GM12878 (cell line): ENCODE results near the gene NCR2. TPM values are rescaled to one million over a fixed set of nuclear protein-coding genes. Genes with fewer than 3 reads are reported as not detected.

Source experiments
- ATAC-seq: fragments of 200-7000 bp; cut with Tn5 transposase; 3 replicates; pipeline ENCODE4 v1.9.1; 2020; ENCODE audit warnings: mild to moderate bottlenecking, moderate library complexity
- BruUV-seq: library from RNA; stranded (reverse); fragments of 400-500 nt; replicated peaks from 2 replicates; lab custom pipeline; 2021; lab: Mats Ljungman, UMichigan
- CTCF ChIA-PET: fragments of 300-600 bp; sonication (Branson Sonifier 250); formaldehyde crosslinking; extraction: SDS; loops from one replicate; lab custom pipeline; 2021; ENCODE audit warnings: inconsistent platforms; lab: Yijun Ruan, JAX
- POLR2A ChIA-PET: fragments of 350-600 bp; formaldehyde crosslinking; extraction: SDS; loops from one replicate; lab custom pipeline; 2021; ENCODE audit warnings: inconsistent platforms; lab: Charles Lee
- RAD21 ChIA-PET: fragments of 300-600 bp; sonication (Branson Sonifier 250); formaldehyde crosslinking; loops from one replicate; lab custom pipeline; 2023; ENCODE audit warnings: antibody characterized with exemption; ENCODE audit not compliant: unreplicated experiment; lab: Charles Lee
- SMC1A ChIA-PET: fragments of 300-600 bp; sonication (Branson Sonifier 250); formaldehyde crosslinking; loops from one replicate; lab custom pipeline; 2023; ENCODE audit not compliant: unreplicated experiment, uncharacterized antibody; lab: Charles Lee
- DNase-seq: peaks from one replicate; pipeline ENCODE4 v3.0.0-alpha.2; 2011; ENCODE audit warnings: low read depth, low spot score
- FAIRE-seq: peaks from 3 replicates; lab custom pipeline; 2011; peaks lifted over from hg19 to GRCh38; lab: Jason Lieb, UNC
- H2AFZ ChIP-seq: 2 replicates; pipeline ENCODE4 v1.6.0; 2011; ENCODE audit warnings: low read depth, low read length, control low read depth; ENCODE audit not compliant: control insufficient read depth
- H3K27ac ChIP-seq: 2 replicates; pipeline ENCODE4 v1.5.1; 2011; ENCODE audit warnings: control low read depth; ENCODE audit not compliant: control insufficient read depth, insufficient read depth
- H3K27me3 ChIP-seq, 2 experiments: replicated peaks in 1 of 2; 2 replicates each; pipeline versions ENCODE4 v1.6.0 to v1.6.1; 2011; ENCODE audit warnings: low read length in 1 of 2; ENCODE audit not compliant: control insufficient read depth in 2 of 2, insufficient read depth in 2 of 2
- H3K36me3 ChIP-seq, 2 experiments: 2 replicates each; pipeline ENCODE4 v1.5.1; 2011; ENCODE audit warnings: low read length in 1 of 2; ENCODE audit not compliant: control insufficient read depth in 2 of 2, insufficient read depth in 2 of 2
- H3K4me1 ChIP-seq: 2 replicates; pipeline ENCODE4 v1.6.1; 2011; ENCODE audit warnings: mild to moderate bottlenecking, low read length, moderate library complexity, mixed read lengths; ENCODE audit not compliant: control insufficient read depth, insufficient read depth
- H3K4me2 ChIP-seq: 2 replicates; pipeline ENCODE4 v1.6.0; 2011; ENCODE audit warnings: control low read depth; ENCODE audit not compliant: control insufficient read depth, insufficient read depth
- H3K4me3 ChIP-seq: fragments of 200-600 bp; sonication (generic); 2 replicates; pipeline ENCODE4 v1.5.1; 2016
- H3K79me2 ChIP-seq: 2 replicates; pipeline ENCODE4 v1.6.0; 2011; ENCODE audit warnings: low read length; ENCODE audit not compliant: control insufficient read depth, insufficient read depth
- H3K9ac ChIP-seq: 2 replicates; pipeline ENCODE4 v1.8.0; 2011; ENCODE audit warnings: low read length, control low read depth, mixed read lengths; ENCODE audit not compliant: control insufficient read depth, insufficient read depth
- H3K9me3 ChIP-seq: replicated peaks from 3 replicates; pipeline ENCODE4 v1.5.1; 2011; ENCODE audit warnings: mild to moderate bottlenecking, low read length; ENCODE audit not compliant: control insufficient read depth, insufficient read depth
- H4K20me1 ChIP-seq: 2 replicates; pipeline ENCODE4 v1.6.0; 2011; ENCODE audit not compliant: control insufficient read depth, insufficient read depth
- CHD4 ChIP-seq: fragments of 200-600 bp; sonication (generic); IDR thresholded peaks from 2 replicates; pipeline ENCODE4 v1.6.1; 2016; ENCODE audit warnings: mild to moderate bottlenecking
- IKZF2 ChIP-seq, 2 experiments: fragments of 450-650 bp; IDR thresholded peaks; 2 replicates each; pipeline ENCODE4 v1.6.1; 2017; ENCODE audit warnings: mild to moderate bottlenecking in 2 of 2, moderate library complexity in 2 of 2
- MTA2 ChIP-seq: fragments of 450-650 bp; IDR thresholded peaks from 2 replicates; pipeline ENCODE4 v1.6.1; 2016; ENCODE audit warnings: low read depth, mild to moderate bottlenecking, moderate library complexity
- PKNOX1 ChIP-seq: fragments of 450-650 bp; IDR thresholded peaks from 2 replicates; pipeline ENCODE4 v1.6.1; 2016; ENCODE audit warnings: mild to moderate bottlenecking
- PML ChIP-seq: IDR thresholded peaks from 2 replicates; pipeline ENCODE4 v1.6.1; 2012; ENCODE audit warnings: low read length, inconsistent platforms
- RB1 ChIP-seq: fragments of 450-650 bp; formaldehyde crosslinking; IDR thresholded peaks from 2 replicates; pipeline ENCODE4 v1.6.1; 2017; ENCODE audit warnings: mild to moderate bottlenecking, borderline replicate concordance
- SPI1 ChIP-seq: IDR thresholded peaks from 2 replicates; pipeline ENCODE4 v1.6.1; 2011; ENCODE audit warnings: low read depth, mild to moderate bottlenecking, low read length, moderate library complexity, borderline replicate concordance; ENCODE audit not compliant: insufficient read depth
- SUPT20H ChIP-seq: IDR thresholded peaks from 2 replicates; pipeline ENCODE4 v1.6.1; 2011; ENCODE audit warnings: low read depth, mild to moderate bottlenecking, low read length, moderate library complexity, borderline replicate concordance; ENCODE audit not compliant: control insufficient read depth
- ZBTB4 ChIP-seq: fragments of 450-650 bp; formaldehyde crosslinking; IDR thresholded peaks from 2 replicates; pipeline ENCODE4 v1.4.0; 2022; ENCODE audit warnings: mild to moderate bottlenecking, moderate library complexity
- WGBS: methylation state at CpG from one replicate; pipeline ENCODE4 v1.1.6; 2016; ENCODE audit warnings: low lambda C conversion rate; ENCODE audit not compliant: insufficient replicate concordance, insufficient coverage; ENCODE audit errors: missing lambda C conversion rate; 5-methylcytosine and 5-hydroxymethylcytosine counted together
- in situ Hi-C: fragments of 300-500 bp; cut with MboI; formaldehyde crosslinking; loops from 9 replicates; pipeline ENCODE4 v1.14.3; 2018; ENCODE audit warnings: mixed read lengths
- intact Hi-C: fragments of 100-400 bp; cut with micrococcal nuclease; formaldehyde crosslinking; loops from one replicate; pipeline ENCODE4 v1.14.2; 2022; ENCODE audit not compliant: unreplicated experiment
- polyA plus RNA-seq, 11 experiments: library from polyadenylated mRNA; depleted of rRNA in 4 of 11; unstranded in 6 of 11; stranded (reverse) in 5 of 11; fragments of >200 nt; fragmentation: Nextera tagmentation in 4 of 11; fragmentation: Illumina TruSeq in 1 of 11; extraction: Ambion mirVana in 4 of 11; extraction: Trizol in 1 of 11; gene quantifications; 1 replicate in 1 of 11; 2 replicates in 10 of 11; pipeline versions ENCODE4 v1.2.1 to v1.2.3, GENCODE V29; 2011 to 2016; ENCODE audit warnings: inconsistent platforms in 2 of 11, missing spikeins in 2 of 11, low read depth in 1 of 11
- total RNA-seq, 4 experiments: library from RNA; depleted of rRNA in 3 of 4; stranded (reverse); fragments of >200 nt in 3 of 4; fragmentation: Illumina TruSeq in 1 of 4; extraction: Trizol in 1 of 4; gene quantifications; 2 replicates each; pipeline versions ENCODE4 v1.2.1 to v1.2.3, GENCODE V29; 2013 to 2021

Gene NCR2
- total and polyA plus RNA-seq, 10 of the 15 experiments (the other 5 are each of a cell fraction or from before 2014, with no cell fraction given) = 0.21 to 0.53 TPM; not detected in 8

GRCh38 chr6:41379306-41379705, 43.9 kb downstream of the NCR2 start:
- Histone ChIP-seq H3K4me1 (no peaks in the 10 kb centered on the region), H3K9ac (no peak overlapping the region), H4K20me1 (no peaks in the 10 kb centered on the region), H3K4me2 (no peak overlapping the region), H3K27ac (no peak overlapping the region), H3K27me3 (peaks cover 18 to 20% of the 10 kb centered on the region in 2 experiments), H3K9me3 (no peaks in the 10 kb centered on the region), H2AFZ (no peak overlapping the region), H3K79me2 (no peaks in the 10 kb centered on the region), H3K36me3 (no peaks in the 10 kb centered on the region), H3K4me3 (no peak overlapping the region)
- CTCF ChIA-PET = no interaction called here
- in situ Hi-C loops = no loop called here
- DNase-seq (no peak), ATAC-seq (no peak), FAIRE-seq (no peak)
- no TSS peak for BruUV-seq
- RAD21 ChIA-PET = no interaction called here
- POLR2A ChIA-PET = no interaction called here
- SMC1A ChIA-PET = no interaction called here
- intact Hi-C loops = no loop called here
- TF ChIP-seq SUPT20H (no peak), RB1 (no peak)

GRCh38 chr6:41386594-41386993, 51.2 kb downstream of the NCR2 start:
- FAIRE-seq (no peak), DNase-seq (no peak), ATAC-seq (no peak)
- H3K27me3 ChIP-seq = peaks cover 4 to 5% of the 10 kb centered on the region in 2 experiments; a peak in 3 of 4 replicates
- no peak overlapping the region for H2AFZ ChIP-seq
- in situ Hi-C loops = no loop called here
- no peak overlapping the region for H3K4me2 ChIP-seq
- no peaks in the 10 kb centered on the region for H3K36me3 ChIP-seq
- H3K4me1 ChIP-seq = no peaks in the 10 kb centered on the region
- ChIA-PET POLR2A (no interaction called here), CTCF (interaction anchor here (1.1 kb wide), 1 partner anchor 38 kb away, joined by 3 read pairs; no protein-coding TSS in a partner anchor), SMC1A (no interaction called here), RAD21 (no interaction called here)
- no peak for TF ChIP-seq CHD4
- TF ChIP-seq MTA2 = no peak
- no peak for TF ChIP-seq SPI1
- no peak for TF ChIP-seq IKZF2 (IDR thresholded peaks at IDR 0.05)
- TF ChIP-seq PML = no peak
- no peak for TF ChIP-seq ZBTB4 (CRISPR knock-in tag)
- TF ChIP-seq PKNOX1 = peak; percentile 80
- H3K79me2 ChIP-seq = no peaks in the 10 kb centered on the region
- H3K9me3 ChIP-seq = no peaks in the 10 kb centered on the region
- no peaks in the 10 kb centered on the region for H4K20me1 ChIP-seq
- BruUV-seq = no TSS peak
- H3K9ac ChIP-seq = no peak overlapping the region
- no peak overlapping the region for H3K4me3 ChIP-seq
- intact Hi-C loops = no loop called here
- H3K27ac ChIP-seq = no peak overlapping the region
- WGBS = 17% methylated on average over 2 of the region's 2 CpGs
